ENCODE data around the gene VPS13D.
"Not testable (repeated sequence)": the region's sequence is repeated elsewhere in the genome, so short reads cannot be mapped to it uniquely, and the experiment has no call there.

The VPS13D gene

DNA sequence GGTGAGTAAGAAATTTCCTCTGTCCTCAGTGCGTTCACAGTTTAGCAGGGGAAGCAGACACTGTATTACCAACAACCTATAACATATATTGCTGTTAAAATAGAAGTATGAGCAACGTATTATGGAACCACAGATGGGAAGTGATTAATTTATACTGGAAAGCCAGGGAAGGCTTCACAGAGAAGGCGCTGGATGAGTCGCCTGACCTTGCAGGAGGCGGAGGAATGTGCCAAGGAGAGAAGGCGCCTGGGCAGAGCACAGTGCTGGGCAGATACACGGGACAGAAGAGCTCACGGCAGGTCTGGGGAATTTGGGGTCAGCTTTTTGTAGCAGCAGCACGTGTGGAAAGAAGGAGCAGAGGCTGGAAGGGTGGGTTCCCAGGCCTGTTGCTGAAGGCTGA is 271.8 kb downstream of the VPS13D start:
- no peak for DNase-seq

DNA sequence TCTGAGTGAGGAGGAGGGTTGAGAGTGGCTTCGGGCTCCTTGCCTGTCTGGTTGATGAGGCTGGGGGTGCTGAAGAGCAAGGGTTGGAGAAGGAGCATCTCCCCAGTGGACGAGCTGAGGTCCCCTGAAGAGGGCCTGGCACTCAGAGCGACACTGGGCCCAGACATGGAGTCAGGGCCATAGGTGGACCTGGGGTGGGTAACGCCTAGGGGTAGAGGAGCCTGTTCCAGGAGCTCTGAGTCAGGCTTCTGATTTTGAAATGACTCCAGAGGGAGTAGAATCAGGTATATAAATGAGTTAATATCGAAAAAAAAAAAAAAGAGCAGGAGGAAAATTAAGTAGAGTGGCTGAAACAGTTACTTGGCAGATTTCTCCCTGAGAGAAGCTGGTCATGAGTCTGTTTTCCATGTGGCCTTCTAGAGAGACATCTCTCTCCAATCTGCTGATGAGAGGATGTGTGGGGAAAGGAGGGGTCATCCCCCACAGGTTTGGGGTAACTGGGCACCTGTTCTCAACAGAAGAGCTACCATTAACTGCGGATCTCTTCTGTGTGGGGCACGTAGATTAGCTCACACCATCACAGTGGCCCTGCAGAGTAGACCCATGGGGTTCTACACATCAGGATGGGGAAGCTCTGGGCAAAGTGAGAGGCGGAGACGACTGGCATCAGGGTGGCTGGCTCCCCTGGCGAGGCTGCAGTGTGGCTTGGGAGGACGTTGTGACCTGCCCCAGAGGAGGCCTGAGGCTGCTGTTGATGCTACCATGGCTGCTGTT is 272.7 kb downstream of the VPS13D start:
- DNase-seq: no peak

DNA sequence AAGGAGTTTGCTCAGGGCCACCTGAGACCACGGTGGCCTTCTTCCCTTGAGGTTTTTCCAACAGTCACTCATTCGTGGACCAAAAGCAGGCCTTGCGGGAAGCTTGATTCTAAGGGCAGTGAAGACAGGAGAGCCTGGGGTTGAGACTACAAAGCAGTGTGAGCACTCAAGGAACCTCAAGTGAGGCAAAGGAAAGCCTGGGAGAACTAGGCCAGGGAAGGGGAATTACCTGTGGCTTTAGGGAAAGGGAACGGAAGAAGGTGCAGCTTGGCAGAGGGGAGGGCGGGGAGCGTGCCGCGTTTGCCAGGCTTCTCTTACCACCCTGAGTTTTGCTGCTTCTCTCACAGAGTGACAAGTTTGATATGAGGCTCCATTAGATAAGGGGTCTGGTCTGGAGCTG is 273.9 kb downstream of the VPS13D start:
- DNase-seq: no peak

DNA sequence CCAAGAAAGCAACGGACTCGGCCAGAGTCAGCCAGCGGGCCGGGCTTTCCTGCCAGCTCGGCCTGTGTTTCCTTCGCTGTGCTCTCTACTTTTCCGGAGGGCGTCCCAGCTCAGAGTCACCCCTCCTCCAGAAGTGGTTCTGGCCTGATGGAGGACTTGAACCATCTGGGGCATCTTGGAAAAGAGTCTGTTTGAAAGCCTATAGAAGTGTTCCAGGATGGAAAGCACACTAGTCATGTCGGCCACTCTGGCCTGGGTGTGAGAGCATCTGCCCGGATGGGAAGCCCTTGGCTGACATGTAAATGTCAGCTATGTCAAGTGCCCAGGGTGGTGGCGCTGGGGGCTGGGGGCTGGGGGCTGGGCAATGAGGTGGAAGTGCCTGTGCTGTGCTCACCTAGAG is 274.8 kb downstream of the VPS13D start:
- no peak for DNase-seq

DNA sequence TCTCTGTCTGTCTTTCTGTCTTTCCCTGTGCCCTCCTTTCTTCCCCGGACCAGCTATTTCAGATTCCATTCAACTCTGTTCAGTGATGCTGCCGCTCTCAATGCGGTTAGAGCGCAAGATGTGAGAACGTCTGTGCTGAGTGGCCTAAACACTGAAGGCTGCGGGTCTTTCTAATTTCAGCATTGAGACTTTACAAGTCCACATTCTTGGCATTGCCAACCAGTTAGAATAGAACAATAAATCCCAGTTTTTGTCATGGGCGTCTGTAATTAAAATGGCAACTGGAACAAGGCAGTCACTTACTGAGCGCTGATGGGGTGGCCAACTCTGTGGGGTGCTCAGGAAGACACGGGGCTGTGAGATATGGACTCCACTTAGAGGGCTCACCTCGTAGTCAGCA is 275.4 kb downstream of the VPS13D start:
- DNase-seq: no peak

DNA sequence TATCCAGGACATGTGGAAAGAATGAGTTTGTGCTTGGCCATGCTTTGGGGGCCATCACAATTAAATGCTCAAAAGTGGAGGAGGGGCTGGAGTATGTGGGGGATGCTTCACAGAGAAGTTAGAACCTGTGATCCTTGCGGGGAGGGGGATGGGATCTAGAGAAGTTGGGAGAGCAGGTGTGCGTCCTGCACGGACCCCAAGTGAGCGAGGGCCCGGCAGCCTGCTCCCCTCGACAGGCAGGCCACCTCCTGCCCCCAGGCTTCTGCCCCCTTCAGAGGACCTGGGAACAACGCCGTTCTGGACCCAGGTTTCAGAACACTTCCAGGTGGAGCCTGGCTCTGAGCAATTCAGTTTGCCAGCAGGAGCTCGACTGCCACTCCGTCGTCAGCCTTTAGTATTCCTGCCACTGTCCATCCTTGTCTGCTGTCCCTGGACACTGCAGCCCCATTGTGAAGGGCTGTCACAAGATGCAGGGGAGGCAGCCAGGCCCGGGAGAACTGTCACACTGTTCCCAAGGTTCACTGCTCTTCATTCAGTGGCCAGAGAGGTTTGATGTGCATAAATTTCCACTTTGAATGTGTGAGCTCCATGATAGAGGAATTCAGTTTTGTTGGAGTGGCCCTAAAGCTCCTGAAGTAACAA is 275.9 kb downstream of the VPS13D start:
- no peak for DNase-seq

DNA sequence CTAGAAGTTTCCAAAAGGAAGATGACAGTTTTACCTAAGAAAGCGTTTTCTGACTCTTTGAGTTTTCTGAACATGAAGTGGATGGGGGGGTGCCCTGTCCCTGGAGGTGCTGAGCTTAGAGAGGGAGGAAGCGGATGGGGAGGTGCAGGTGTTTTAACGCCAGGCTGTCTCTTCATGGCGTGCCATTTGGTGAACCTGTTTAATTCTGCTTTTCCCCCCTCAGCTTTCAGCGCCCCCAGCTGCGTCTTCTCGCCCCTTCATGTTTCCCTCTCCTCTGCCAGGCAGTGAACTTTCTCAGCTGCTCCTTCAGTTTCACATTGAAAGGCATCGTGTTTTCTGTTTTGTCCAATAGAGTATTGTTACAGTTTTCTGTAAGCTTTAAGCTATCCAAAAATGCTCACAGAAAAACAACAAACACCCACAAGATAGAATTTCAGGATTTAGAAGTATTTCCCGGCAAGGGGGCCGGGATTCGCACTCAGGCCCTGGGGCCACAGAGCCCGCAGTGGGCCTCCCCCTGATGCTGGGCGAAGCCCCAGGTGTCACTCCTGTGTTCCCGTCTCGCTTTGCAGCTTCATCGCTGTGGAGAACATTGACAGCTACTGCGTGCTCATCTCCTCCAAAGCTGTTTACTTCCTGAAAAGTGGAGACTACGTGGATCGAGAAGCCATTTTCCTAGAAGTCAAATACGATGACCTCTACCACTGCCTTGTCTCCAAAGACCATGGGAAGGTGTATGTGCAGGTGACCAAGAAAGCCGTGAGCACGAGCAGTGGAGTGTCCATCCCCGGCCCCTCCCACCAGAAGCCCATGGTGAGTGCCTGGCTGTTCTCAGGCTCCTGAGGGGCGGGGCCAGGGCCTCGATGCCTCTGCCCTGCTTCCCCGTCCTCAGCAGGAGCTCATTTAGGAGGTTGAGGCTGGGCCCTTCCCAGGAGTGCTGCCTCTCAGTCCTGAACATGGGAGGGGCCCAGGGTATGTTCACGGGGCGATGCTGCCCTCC is 276.8 kb downstream of the VPS13D start:
- no peak for DNase-seq

DNA sequence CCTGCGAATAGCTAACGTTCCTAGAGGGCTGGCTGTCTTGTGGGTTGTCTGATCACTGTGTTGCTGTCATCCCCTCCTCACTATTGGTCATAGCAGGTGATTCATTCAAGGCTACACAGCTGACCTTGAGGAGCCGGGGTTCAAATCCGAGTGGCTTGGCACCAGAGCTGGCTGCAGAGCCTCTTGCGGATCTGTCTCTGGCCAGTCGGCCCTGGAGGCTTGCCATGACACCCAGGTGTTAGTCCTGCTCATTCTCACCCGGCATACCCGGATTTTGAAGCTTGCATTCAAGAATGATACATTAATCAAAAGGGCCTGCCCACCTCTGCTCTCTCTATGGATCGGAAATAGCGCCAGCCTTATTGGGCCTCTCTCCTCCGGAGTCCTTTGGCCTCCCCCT is 277.8 kb downstream of the VPS13D start:
- DNase-seq: no peak

DNA sequence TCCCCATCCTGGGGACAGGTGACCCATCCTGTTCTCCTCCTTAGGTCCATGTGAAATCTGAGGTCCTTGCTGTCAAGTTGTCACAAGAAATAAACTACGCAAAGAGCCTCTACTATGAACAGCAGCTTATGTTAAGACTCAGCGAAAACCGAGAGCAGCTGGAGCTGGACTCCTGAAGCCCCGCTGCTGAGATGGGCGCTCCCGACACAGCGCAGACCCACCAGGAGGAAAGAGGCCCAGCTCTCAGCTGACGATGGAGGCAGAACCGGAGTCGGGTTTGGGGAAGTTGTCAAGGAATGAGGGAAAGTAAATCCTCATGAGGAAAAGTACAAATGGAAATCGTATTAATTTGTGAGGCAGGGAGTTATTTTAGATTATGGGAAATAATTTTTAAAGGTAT is 279.0 kb downstream of the VPS13D start:
- DNase-seq: no peak

DNA sequence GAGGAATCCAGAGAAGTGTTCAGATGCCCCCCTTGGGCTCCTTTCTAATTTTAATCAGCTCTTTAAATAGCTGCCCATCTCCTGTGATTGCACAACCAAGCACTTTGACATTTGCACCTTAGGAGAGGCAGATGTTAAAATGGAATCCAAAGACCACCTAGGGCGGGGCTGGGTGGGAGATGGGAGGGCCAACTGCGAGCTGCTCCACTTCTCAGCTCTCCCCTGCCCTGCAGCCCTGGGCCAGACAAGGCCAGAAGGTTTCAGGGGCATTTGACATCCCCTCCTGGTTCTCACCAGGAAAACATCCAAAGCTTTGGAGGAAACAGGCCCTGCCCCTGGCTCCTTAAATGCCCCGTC is 281.3 kb downstream of the VPS13D start:
- no peak for DNase-seq

DNA sequence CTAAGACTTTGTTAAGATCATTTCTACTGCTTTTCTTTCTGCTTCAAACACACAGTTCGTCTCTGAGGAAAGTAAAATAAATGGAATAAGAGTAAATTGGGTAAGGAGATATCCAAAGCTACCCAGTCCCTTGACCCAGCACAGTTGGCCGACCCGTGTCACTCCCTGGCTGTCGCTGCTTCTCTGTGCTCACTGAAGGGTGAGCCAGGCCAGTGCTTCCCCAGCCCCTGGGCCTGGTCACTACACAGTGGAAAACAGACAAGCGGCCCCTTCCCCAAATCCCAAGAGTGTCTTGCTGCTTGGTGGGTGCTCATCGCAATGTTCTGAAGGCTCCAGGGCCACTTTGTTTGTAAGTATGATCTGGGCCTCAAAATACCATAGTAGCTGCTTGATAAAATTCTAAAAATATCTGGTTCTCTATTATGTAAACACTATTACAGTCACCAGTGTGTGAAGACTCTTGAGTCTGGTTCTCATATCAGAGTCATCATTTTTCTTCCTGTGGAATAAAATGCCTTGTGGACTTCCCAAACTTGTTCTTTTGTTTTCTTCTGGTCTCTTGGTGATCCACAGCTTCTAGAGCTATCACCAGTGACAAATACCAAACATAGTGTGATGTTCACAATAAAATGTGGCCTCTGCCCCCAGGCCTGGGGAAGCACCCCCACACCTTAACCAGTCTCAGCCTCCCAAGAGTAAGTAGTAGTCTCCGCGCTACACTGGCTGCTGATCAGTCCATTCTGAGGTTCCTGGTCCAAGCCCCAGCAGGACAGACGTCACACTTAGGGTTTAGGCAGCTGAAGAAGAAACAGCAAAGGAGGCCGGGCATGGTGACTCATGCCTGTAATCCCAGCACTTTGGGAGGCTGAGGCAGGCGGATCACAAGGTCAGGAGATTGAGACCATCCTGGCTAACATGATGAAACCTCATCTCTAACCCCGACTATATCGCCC is 282.0 kb downstream of the VPS13D start:
- no peak for DNase-seq

DNA sequence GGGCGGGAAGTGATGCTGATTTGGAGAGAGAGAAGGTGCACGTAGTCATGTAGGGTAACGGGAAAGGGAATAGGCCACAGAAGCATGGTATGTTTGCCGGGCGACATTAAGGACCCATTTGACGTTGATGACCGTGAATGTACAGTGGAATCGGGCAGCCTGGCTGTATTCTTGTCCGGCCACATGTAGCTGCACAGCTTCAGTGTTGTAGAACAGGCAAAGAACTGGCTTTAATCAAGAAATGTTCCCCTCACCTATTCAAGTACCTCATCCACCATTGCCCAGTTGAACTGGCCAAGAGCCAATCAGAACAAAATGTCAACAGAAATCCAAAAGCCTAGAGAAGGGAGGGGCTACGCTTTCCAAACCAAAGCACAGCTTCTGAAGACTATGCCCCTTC is 283.4 kb downstream of the VPS13D start:
- DNase-seq: no peak

DNA sequence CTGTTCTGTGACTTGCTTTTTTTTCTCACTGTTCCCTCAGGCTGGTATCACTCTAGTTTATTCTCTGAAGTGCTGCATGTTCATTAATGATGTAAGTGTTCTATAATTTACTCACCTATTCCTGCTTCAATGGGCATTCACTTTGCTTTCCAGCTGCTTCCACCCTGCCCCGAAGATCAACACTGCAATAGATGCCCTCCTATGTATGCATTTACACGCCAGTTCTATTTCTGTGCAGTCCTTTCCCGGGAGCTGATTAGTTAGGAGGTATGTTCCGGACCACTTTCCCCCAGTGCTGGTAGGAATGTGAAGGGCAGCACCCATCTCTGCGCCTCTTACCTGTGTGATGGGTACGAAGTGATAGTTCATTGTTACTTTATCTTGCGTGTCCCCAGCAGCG is 284.8 kb downstream of the VPS13D start:
- DNase-seq: no peak

DNA sequence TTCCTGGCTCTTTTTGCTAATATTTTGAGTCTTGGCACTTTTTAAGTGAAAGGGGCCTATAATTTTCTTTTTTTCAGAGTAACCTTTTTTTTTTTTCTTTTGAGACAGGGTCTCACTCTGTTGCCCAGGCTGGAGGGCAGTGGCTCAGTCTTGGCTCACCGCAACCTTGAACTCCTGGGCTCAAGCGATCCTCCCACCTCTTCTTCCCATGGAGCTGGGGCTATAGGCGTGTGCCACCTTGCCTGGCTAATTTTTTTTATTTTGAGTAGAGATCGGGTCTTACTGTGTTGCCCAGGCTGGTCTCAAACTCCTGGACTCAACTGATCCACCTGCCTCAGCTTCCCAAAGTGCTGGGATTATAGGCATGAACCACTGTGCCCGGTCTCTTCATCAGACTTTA is 285.4 kb downstream of the VPS13D start:
- no peak for DNase-seq

DNA sequence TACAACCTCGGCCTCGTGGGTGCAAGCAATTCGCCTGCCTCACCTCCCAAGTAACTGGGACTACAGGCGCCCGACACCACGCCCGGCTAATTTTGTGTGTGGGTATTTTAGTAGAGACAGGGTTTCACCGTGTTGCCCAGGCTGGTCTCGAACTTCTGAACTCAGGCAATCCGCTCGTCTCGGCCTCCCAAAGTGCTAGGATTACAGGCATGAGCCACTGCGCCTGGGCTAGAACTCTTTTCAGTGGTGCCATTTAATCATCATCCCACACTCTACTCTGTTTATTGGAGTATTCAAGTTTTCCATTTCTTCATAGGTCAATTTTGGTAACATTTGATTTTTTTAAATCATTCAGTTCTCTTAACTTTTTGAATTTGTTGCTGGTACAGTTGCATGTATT is 286.9 kb downstream of the VPS13D start:
- no peak for DNase-seq

DNA sequence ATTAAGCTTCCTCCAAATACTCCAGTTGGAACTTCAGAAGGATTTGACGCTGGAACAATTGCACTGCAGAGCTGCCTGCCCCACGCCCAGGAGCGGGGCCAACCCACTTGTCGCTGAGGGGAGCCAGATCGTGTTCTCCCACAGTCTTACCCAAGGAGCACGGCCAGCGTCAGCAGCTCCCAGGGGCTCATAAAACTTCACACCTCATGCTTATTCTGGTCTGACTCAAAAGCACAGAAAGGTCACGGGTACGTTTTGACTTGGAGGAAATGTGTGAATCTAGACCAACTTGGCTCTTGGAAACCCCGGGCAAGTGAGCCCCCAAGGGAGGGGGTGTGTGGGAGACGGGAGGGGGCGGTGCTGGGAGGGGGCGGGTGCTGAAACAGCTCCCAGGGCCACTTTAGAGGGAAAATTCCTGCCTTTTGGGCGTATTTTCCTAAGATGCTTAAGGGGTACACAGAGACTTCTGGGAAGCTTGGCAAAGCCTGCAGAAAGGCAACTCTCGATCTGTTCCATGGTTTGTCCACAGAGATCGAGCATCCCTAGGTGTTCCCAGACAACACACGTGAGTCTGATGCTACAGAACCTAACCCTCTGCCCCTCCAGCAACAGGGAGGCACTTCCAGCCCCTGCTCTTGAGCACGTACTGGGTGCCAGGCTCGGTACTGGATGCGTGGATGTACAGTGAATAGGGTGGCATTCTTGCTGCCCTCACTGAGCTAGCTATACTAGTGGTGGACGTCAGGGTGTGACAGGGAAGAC is 289.3 kb downstream of the VPS13D start:
- DNase-seq: no peak

DNA sequence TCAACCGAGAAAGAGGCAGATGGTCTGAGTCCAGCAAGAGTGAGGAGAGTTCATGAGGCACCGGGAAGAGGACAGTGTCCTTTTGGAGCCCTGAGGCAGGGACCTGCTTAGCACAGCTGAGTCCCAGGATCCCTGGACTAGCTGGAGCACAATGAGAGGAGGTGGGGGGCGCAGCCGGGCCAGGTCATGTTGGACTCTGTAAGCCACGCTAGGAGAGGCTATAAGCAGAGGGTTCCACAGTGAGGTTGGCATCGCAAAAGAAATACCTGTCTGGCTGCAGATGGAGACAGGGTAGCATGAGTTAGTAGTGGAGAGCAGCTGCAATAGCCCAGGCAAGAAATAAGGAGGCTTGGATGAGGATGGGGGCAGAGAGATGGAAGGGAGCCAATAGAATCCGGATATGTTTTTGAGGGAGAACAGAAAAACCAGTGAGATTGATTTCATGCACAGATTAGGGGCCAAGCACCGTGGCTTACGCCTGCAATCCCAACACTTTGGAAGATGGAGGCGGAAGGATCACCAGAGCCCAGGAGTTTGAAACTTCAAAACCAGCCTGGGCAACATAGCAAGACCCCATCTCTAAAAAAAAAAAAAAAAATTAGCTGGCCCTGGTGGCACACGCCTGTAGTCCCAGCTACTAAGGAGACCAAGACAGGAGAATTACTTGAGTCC is 290.0 kb downstream of the VPS13D start:
- no peak for DNase-seq

DNA sequence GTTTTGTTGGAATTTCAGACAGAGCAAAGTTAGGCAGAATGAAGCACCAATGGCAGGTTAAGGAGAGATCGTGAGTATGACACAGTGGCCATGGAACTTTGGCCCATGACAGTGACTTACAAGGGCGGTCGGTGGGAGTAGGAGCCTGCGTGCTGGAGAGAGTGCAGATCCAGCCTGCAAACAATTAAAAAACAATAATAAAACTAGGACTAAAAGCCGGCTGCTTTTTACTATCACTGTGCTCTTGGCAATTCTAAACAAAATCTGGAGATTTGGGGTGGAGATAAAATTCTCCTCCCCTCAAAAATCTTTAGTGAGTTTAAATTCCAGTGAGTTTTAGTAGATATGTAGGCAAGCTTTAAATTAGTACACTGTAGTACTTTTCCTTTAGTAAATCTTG is 291.3 kb downstream of the VPS13D start:
- no peak for DNase-seq

DNA sequence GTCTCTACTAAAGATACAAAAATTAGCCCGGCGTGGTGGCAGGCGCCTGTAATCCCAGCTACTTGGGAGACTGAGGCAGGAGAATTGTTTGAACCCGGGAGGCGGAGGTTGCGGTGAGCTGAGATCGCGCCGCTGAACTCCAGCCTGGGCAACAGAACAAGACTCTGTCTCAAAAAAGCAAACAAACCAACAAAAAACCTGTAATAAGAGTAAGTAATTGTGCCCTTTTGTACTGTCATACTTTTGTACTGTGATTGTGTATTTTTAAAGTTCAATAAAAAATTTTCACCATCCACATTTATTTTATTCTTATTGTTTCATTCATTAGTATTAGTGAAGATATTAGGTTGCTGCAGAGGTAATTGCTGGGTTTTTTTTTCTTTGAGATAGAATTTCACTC is 292.9 kb downstream of the VPS13D start:
- not testable (repeated sequence) for DNase-seq

DNA sequence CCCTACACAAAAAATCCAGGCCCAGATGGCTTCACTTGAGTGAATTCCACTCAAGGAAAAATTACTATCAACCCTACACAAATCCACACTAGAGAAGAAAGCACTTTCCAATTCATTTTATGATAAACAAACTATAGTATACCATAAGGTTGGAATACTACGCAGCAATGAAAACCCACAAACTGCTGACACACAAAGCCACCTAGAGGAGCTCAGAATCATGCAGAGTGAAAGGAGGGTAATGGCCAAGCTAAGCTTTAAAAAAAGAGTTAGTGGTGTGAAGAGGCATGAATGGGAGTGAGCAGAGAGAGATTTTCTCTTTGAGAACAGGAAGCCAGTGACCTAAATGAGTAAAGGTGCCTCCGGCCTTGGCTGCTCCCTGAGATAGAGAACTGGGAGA is 294.4 kb downstream of the VPS13D start:
- DNase-seq: no peak
